H9 (cell line): Measurements from ENCODE around the gene COX10. TPM values are rescaled to one million over a fixed set of nuclear protein-coding genes. Genes with fewer than 3 reads are reported as not detected.

Experiments
- DNase-seq: peaks from one replicate; pipeline ENCODE4 v3.0.0-alpha.2; 2017
- H2AFZ ChIP-seq: one replicate; pipeline ENCODE4 v1.6.1; 2013; ENCODE audit warnings: mild to moderate bottlenecking, low read length, control low read depth, moderate library complexity
- H2AK5ac ChIP-seq: 2 replicates; pipeline ENCODE4 v1.6.1; 2013; ENCODE audit warnings: low read length, control low read depth, mixed read lengths; ENCODE audit not compliant: insufficient read length
- H2BK120ac ChIP-seq: one replicate; pipeline ENCODE4 v1.6.1; 2013; ENCODE audit warnings: low read depth, mild to moderate bottlenecking, low read length, control low read depth, inconsistent platforms; ENCODE audit not compliant: poor library complexity, severe bottlenecking
- H2BK12ac ChIP-seq: 2 replicates; pipeline ENCODE4 v1.6.1; 2013; ENCODE audit warnings: low read length, control low read depth, mixed read lengths, low read depth; ENCODE audit not compliant: insufficient read length
- H2BK15ac ChIP-seq: 2 replicates; pipeline ENCODE4 v1.6.1; 2013; ENCODE audit warnings: low read depth, low read length, control low read depth
- H2BK20ac ChIP-seq: one replicate; pipeline ENCODE4 v1.6.1; 2013; ENCODE audit warnings: low read depth, mild to moderate bottlenecking, low read length, control low read depth, inconsistent platforms; ENCODE audit not compliant: poor library complexity, severe bottlenecking
- H2BK5ac ChIP-seq: 2 replicates; pipeline ENCODE4 v1.6.1; 2013; ENCODE audit warnings: low read length, control low read depth, mixed read lengths; ENCODE audit not compliant: insufficient read length
- H3K14ac ChIP-seq: 2 replicates; pipeline ENCODE4 v1.6.1; 2013; ENCODE audit warnings: low read length, control low read depth; ENCODE audit not compliant: insufficient read depth
- H3K18ac ChIP-seq: 2 replicates; pipeline ENCODE4 v1.6.1; 2013; ENCODE audit warnings: low read depth, mild to moderate bottlenecking, mixed read lengths, low read length, control low read depth; ENCODE audit not compliant: insufficient read length
- H3K23ac ChIP-seq: 2 replicates; pipeline ENCODE4 v1.6.1; 2013; ENCODE audit warnings: low read length, control low read depth, mixed read lengths, low read depth; ENCODE audit not compliant: insufficient read length
- H3K23me2 ChIP-seq: 2 replicates; pipeline ENCODE4 v1.6.1; 2013; ENCODE audit warnings: low read depth, mild to moderate bottlenecking, mixed read lengths, low read length, control low read depth; ENCODE audit not compliant: insufficient read length, poor library complexity, severe bottlenecking
- H3K27ac ChIP-seq: 2 replicates; pipeline ENCODE4 v1.5.1; 2013; ENCODE audit warnings: low read length, control low read depth, mixed read lengths, low read depth; ENCODE audit not compliant: insufficient read length
- H3K27me3 ChIP-seq: 2 replicates; pipeline ENCODE4 v1.6.1; 2013; ENCODE audit warnings: low read length, control low read depth, inconsistent platforms; ENCODE audit not compliant: insufficient read depth
- H3K4ac ChIP-seq: 2 replicates; pipeline ENCODE4 v1.6.1; 2013; ENCODE audit warnings: low read depth, mild to moderate bottlenecking, control low read depth, inconsistent platforms, low read length, moderate library complexity
- H3K4me1 ChIP-seq: 2 replicates; pipeline ENCODE4 v1.6.1; 2013; ENCODE audit warnings: low read length, control low read depth, inconsistent platforms; ENCODE audit not compliant: insufficient read depth
- H3K4me2 ChIP-seq: 2 replicates; pipeline ENCODE4 v1.6.1; 2013; ENCODE audit warnings: low read length, control low read depth, mixed read lengths; ENCODE audit not compliant: insufficient read length, insufficient read depth
- H3K56ac ChIP-seq: 2 replicates; pipeline ENCODE4 v1.6.1; 2013; ENCODE audit warnings: low read depth, mild to moderate bottlenecking, mixed read lengths, low read length, control low read depth; ENCODE audit not compliant: insufficient read length
- H3K79me1 ChIP-seq: 2 replicates; pipeline ENCODE4 v1.6.1; 2013; ENCODE audit warnings: low read depth, mild to moderate bottlenecking, moderate library complexity, low read length, control low read depth, inconsistent platforms; ENCODE audit not compliant: insufficient read depth, poor library complexity, severe bottlenecking
- H3K79me2 ChIP-seq: 2 replicates; pipeline ENCODE4 v1.6.1; 2013; ENCODE audit warnings: low read length, control low read depth, inconsistent platforms; ENCODE audit not compliant: insufficient read depth
- H3K9ac ChIP-seq: 2 replicates; pipeline ENCODE4 v1.6.1; 2013; ENCODE audit warnings: low read length, control low read depth, mixed read lengths; ENCODE audit not compliant: insufficient read length; ENCODE audit errors: extremely low read depth
- H3K9me3 ChIP-seq: one replicate; pipeline ENCODE4 v1.6.1; 2013; ENCODE audit warnings: low read depth, low read length, inconsistent platforms; ENCODE audit not compliant: control insufficient read depth
- H3T11ph ChIP-seq: one replicate; pipeline ENCODE4 v1.6.1; 2013; ENCODE audit warnings: mild to moderate bottlenecking, low read length, control low read depth, inconsistent platforms
- H4K20me1 ChIP-seq: one replicate; pipeline ENCODE4 v1.6.1; 2013; ENCODE audit not compliant: control insufficient read depth, insufficient read length, insufficient read depth
- H4K5ac ChIP-seq: 2 replicates; pipeline ENCODE4 v1.6.1; 2013; ENCODE audit warnings: low read depth, mild to moderate bottlenecking, mixed read lengths, low read length, control low read depth; ENCODE audit not compliant: insufficient read length
- H4K8ac ChIP-seq: replicated peaks from 2 replicates; pipeline ENCODE4 v1.6.1; 2013; ENCODE audit warnings: low read length, control low read depth, mixed read lengths, low read depth; ENCODE audit not compliant: insufficient read length
- H4K91ac ChIP-seq: 2 replicates; pipeline ENCODE4 v1.6.1; 2013; ENCODE audit warnings: low read depth, mild to moderate bottlenecking, moderate library complexity, mixed read lengths, low read length, control low read depth; ENCODE audit not compliant: insufficient read length
- H3K27ac Mint-ChIP-seq, 3 experiments: 2 replicates in 2 of 3; 3 replicates in 1 of 3; pipeline ENCODE4 v1.8.0; 2020 to 2021; ENCODE audit warnings: mixed read lengths in 3 of 3, mild to moderate bottlenecking in 1 of 3, moderate library complexity in 1 of 3
- H3K27me3 Mint-ChIP-seq: 2 replicates; pipeline ENCODE4 v1.8.0; 2021; ENCODE audit warnings: low read depth, mild to moderate bottlenecking, moderate library complexity, mixed read lengths
- H3K36me3 Mint-ChIP-seq, 3 experiments: 2 replicates in 2 of 3; 3 replicates in 1 of 3; pipeline ENCODE4 v1.8.0; 2020 to 2021; ENCODE audit warnings: low read depth in 3 of 3, mixed read lengths in 3 of 3; ENCODE audit not compliant: insufficient read depth in 1 of 3
- H3K4me1 Mint-ChIP-seq, 2 experiments: 2 replicates each; pipeline ENCODE4 v1.8.0; 2020; ENCODE audit warnings: mixed read lengths in 2 of 2
- H3K4me3 Mint-ChIP-seq, 2 experiments: 2 replicates in 1 of 2; 3 replicates in 1 of 2; pipeline ENCODE4 v1.8.0; 2020 to 2021; ENCODE audit warnings: mild to moderate bottlenecking in 2 of 2, mixed read lengths in 2 of 2, moderate library complexity in 1 of 2
- H3K9me3 Mint-ChIP-seq, 2 experiments: 2 replicates in 1 of 2; 3 replicates in 1 of 2; pipeline ENCODE4 v1.8.0; 2020; ENCODE audit warnings: mild to moderate bottlenecking in 2 of 2, mixed read lengths in 2 of 2, moderate library complexity in 1 of 2
- WGBS: extraction: QIAGEN DNeasy Blood & Tissue Kit; methylation state at CpG from one replicate; pipeline ENCODE4 v1.1.7; 2013; ENCODE audit warnings: missing lambda C conversion rate, low lambda C conversion rate, mixed read lengths; ENCODE audit not compliant: insufficient read length; ENCODE audit errors: extremely low coverage; 5-methylcytosine and 5-hydroxymethylcytosine counted together
- total RNA-seq: library from RNA; stranded (reverse); gene quantifications from 2 replicates; pipeline ENCODE4 v1.2.1, GENCODE V29; 2021
- TF ChIP-seq, protein P1 (sequence below): fragments of 200-600 bp; sonication (generic); conservative IDR thresholded peaks from 3 replicates; pipeline ENCODE4 v1.8.0; 2021; ENCODE audit warnings: antibody characterized with exemption, mild to moderate bottlenecking

Gene COX10
- total RNA-seq, 1 experiment from 2014 or later: 20.6 TPM

GRCh38 chr17:14082848-14083247 is 13.5 kb downstream of the COX10 start:
- no peak overlapping the region for H3K18ac ChIP-seq
- H3K23ac ChIP-seq: no peak overlapping the region
- H4K20me1 ChIP-seq: no peaks in the 10 kb centered on the region
- H3K14ac ChIP-seq: no peak overlapping the region
- TF ChIP-seq, protein P1, sequence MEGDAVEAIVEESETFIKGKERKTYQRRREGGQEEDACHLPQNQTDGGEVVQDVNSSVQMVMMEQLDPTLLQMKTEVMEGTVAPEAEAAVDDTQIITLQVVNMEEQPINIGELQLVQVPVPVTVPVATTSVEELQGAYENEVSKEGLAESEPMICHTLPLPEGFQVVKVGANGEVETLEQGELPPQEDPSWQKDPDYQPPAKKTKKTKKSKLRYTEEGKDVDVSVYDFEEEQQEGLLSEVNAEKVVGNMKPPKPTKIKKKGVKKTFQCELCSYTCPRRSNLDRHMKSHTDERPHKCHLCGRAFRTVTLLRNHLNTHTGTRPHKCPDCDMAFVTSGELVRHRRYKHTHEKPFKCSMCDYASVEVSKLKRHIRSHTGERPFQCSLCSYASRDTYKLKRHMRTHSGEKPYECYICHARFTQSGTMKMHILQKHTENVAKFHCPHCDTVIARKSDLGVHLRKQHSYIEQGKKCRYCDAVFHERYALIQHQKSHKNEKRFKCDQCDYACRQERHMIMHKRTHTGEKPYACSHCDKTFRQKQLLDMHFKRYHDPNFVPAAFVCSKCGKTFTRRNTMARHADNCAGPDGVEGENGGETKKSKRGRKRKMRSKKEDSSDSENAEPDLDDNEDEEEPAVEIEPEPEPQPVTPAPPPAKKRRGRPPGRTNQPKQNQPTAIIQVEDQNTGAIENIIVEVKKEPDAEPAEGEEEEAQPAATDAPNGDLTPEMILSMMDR: no peak
- Mint-ChIP-seq H3K4me3 (no peak overlapping the region), H3K27ac (peak overlapping the region in 1 of 3 experiments; percentile 48; a peak in 1 of 7 replicates), H3K27me3 (no peaks in the 10 kb centered on the region), H3K36me3 (peaks cover 0 to 17% (median 12%) of the 10 kb centered on the region in 3 experiments; a peak in 6 of 7 replicates), H3K4me1 (no peaks in the 10 kb centered on the region), H3K9me3 (no peaks in the 10 kb centered on the region)
- peaks cover 6% of the 10 kb centered on the region for H3K79me1 ChIP-seq
- H4K5ac ChIP-seq: no peak overlapping the region
- H3K56ac ChIP-seq: no peak overlapping the region
- 0 out of 2 replicates have a peak, but pooled peaks cover 3% of the 10 kb centered on the region for H3K79me2 ChIP-seq
- DNase-seq: no peak
- no peak overlapping the region for H2BK5ac ChIP-seq
- WGBS: no CpG with 5 or more reads among the region's 8 CpGs
- H3K4me1 ChIP-seq: no peaks in the 10 kb centered on the region
- no peak overlapping the region for H3K9ac ChIP-seq
- no peak overlapping the region for H3K4me2 ChIP-seq
- H3K23me2 ChIP-seq: no peaks in the 10 kb centered on the region
- H3T11ph ChIP-seq: no peak overlapping the region
- no peak overlapping the region for H3K4ac ChIP-seq
- H3K9me3 ChIP-seq: no peaks in the 10 kb centered on the region
- no peak overlapping the region for H2BK15ac ChIP-seq
- H2AFZ ChIP-seq: no peak overlapping the region
- H2BK120ac ChIP-seq: no peak overlapping the region
- H2AK5ac ChIP-seq: no peak overlapping the region
- no peak overlapping the region for H4K8ac ChIP-seq
- H2BK20ac ChIP-seq: no peak overlapping the region
- no peak overlapping the region for H4K91ac ChIP-seq
- H3K27ac ChIP-seq: no peak overlapping the region
- no peaks in the 10 kb centered on the region for H3K27me3 ChIP-seq
- H2BK12ac ChIP-seq: no peak overlapping the region
